SK-N-MC (cell line): ENCODE data around the gene OTULIN.

ENCODE experiments used
- EZH2 ChIP-seq: fragments of 200-600 bp; sonication (generic); IDR thresholded peaks from one replicate; pipeline ENCODE4 v1.6.1; 2017; ENCODE audit warnings: antibody characterized with exemption
- FOXP2 ChIP-seq: optimal IDR thresholded peaks from 2 replicates; pipeline ENCODE3; 2011; ENCODE audit warnings: mild to moderate bottlenecking, moderate library complexity; ENCODE audit not compliant: insufficient read depth; ENCODE audit errors: extremely low read length, control extremely low read depth
- POLR2AphosphoS5 ChIP-seq: IDR thresholded peaks from 2 replicates; pipeline ENCODE4 v1.6.1; 2012; ENCODE audit warnings: mild to moderate bottlenecking, low read depth, low read length, borderline replicate concordance

- TF ChIP-seq EZH2 (no peak), POLR2AphosphoS5 (no peak), FOXP2 (no peak)
Observed at GRCh38 chr5:14718778-14719177, 54.3 kb downstream of the OTULIN start.
